Tibial artery (tissue), 4 donors: ENCODE measurements around the gene CCDC182.

Experiments
- DNase-seq, 2 donors: peaks; one replicate each; pipeline ENCODE4 v3.0.0-alpha.2; 2019
- H3K27ac ChIP-seq, 2 donors: fragments of 200-600 bp; sonication (generic) in 1 of 2; 1 replicate in 1 of 2; 2 replicates in 1 of 2; pipeline ENCODE4 v1.5.1; 2018 to 2019; ENCODE audit warnings: mild to moderate bottlenecking in 1 of 2
- H3K27me3 ChIP-seq, 2 donors: fragments of 200-600 bp; sonication (generic) in 1 of 2; one replicate each; pipeline versions ENCODE4 v1.5.1 to v1.6.0; 2016 to 2019
- H3K36me3 ChIP-seq, 3 donors: fragments of 200-600 bp; sonication (generic) in 2 of 3; one replicate each; pipeline ENCODE4 v1.5.1; 2016 to 2019; ENCODE audit warnings: mild to moderate bottlenecking in 2 of 3
- H3K4me1 ChIP-seq, 4 donors: fragments of 200-600 bp; sonication (generic) in 2 of 4; 1 replicate in 3 of 4; 2 replicates in 1 of 4; pipeline ENCODE4 v1.5.1; 2016 to 2019
- H3K4me3 ChIP-seq, 2 donors: fragments of 200-600 bp; sonication (generic) in 1 of 2; 1 replicate in 1 of 2; 2 replicates in 1 of 2; pipeline ENCODE4 v1.5.1; 2018 to 2019; ENCODE audit warnings: mild to moderate bottlenecking in 2 of 2
- H3K9me3 ChIP-seq, 3 donors: fragments of 200-600 bp; sonication (generic) in 1 of 3; one replicate each; pipeline ENCODE4 v1.5.1; 2016 to 2019
- intact Hi-C: fragments of 100-400 bp; cut with DNase I; formaldehyde crosslinking; loops from one replicate; pipeline ENCODE4 v1.15.0; 2023; ENCODE audit warnings: low total_unique reads
- TF ChIP-seq, protein P1 (sequence below), 2 experiments: fragments of 200-600 bp in 1 of 2; fragments of 450-650 bp in 1 of 2; IDR thresholded peaks; one replicate each; pipeline ENCODE4 v1.5.1; 2017 to 2019; ENCODE audit warnings: antibody characterized with exemption in 2 of 2, mild to moderate bottlenecking in 1 of 2, moderate library complexity in 1 of 2

Gene CCDC182

DNA sequence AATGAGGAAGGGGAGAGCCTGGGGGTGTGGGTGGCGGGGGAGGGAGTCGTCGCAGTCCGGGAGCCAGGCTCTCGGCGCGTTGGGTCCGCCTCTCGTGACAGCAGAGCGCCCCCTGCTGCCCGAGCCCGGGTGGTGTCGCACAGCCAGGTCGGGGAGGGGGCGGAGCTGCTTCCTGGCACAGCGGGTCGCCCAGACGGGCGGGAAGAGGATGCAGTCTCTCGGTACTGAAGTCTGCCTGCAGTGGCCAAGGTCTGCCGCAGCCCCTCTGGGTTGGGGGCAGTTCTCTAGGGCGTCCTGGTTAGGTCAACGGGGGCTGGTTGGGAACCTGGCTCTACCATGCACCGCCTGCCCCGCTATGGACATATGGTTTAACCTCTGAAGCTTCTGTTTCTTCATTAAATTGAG, 38.2 kb upstream of the CCDC182 start:
- Histone ChIP-seq H3K4me3 (no peak overlapping the region), H3K27ac (no peak overlapping the region), H3K27me3 (peaks cover 0 to 41% of the 10 kb centered on the region in 2 donors), H3K4me1 (peaks cover 0 to 16% (median 8%) of the 10 kb centered on the region in 4 donors), H3K36me3 (no peaks in the 10 kb centered on the region), H3K9me3 (no peaks in the 10 kb centered on the region)
- intact Hi-C loops = no loop called here
- DNase-seq = peak in 1 of 2 donors; percentile 26
- TF ChIP-seq, protein P1, sequence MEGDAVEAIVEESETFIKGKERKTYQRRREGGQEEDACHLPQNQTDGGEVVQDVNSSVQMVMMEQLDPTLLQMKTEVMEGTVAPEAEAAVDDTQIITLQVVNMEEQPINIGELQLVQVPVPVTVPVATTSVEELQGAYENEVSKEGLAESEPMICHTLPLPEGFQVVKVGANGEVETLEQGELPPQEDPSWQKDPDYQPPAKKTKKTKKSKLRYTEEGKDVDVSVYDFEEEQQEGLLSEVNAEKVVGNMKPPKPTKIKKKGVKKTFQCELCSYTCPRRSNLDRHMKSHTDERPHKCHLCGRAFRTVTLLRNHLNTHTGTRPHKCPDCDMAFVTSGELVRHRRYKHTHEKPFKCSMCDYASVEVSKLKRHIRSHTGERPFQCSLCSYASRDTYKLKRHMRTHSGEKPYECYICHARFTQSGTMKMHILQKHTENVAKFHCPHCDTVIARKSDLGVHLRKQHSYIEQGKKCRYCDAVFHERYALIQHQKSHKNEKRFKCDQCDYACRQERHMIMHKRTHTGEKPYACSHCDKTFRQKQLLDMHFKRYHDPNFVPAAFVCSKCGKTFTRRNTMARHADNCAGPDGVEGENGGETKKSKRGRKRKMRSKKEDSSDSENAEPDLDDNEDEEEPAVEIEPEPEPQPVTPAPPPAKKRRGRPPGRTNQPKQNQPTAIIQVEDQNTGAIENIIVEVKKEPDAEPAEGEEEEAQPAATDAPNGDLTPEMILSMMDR (IDR thresholded peaks at IDR 0.05) = peak; percentile 35 to 60

GRCh38 chr17:57782647-57783337, 37.7 kb upstream of the CCDC182 start:
- DNase-seq = no peak
- intact Hi-C loops = no loop called here
- Histone ChIP-seq H3K27me3 (peaks cover 0 to 40% of the 10 kb centered on the region in 2 donors), H3K4me3 (no peak overlapping the region), H3K27ac (no peak overlapping the region), H3K4me1 (peaks cover 0 to 16% (median 8%) of the 10 kb centered on the region in 4 donors), H3K9me3 (no peaks in the 10 kb centered on the region), H3K36me3 (no peaks in the 10 kb centered on the region)
- TF ChIP-seq, protein P1 (IDR thresholded peaks at IDR 0.05) = no peak

DNA sequence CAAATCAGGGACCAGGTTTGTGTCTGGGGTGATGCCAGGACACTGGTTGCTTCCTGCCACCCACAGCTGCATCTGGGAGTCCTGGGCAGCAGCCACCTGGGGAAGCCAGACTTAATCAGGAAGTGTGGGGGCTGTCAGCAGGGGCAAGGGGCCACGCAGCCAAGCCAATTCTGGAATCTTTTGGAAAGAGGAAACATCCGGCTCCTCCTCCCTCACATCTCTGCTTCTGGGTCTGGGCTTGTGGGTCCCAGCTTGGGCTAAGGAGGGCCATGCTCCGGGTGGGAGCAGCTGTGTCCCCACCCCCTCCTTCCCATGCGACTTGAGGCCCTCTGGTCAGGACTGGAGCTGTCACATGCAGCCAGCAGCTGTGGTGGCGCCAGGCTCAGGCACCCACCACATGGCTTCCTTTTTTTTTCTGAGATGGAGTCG, 37.0 kb upstream of the CCDC182 start:
- TF ChIP-seq, protein P1 (IDR thresholded peaks at IDR 0.05) = no peak
- no peak overlapping the region for H3K4me3 ChIP-seq
- intact Hi-C loops = no loop called here
- H3K27ac ChIP-seq = no peak overlapping the region
- H3K4me1 ChIP-seq = peaks cover 0 to 16% (median 8%) of the 10 kb centered on the region in 4 donors
- no peak for DNase-seq
- H3K36me3 ChIP-seq = no peaks in the 10 kb centered on the region
- no peaks in the 10 kb centered on the region for H3K9me3 ChIP-seq
- H3K27me3 ChIP-seq = peaks cover 0 to 34% of the 10 kb centered on the region in 2 donors

DNA sequence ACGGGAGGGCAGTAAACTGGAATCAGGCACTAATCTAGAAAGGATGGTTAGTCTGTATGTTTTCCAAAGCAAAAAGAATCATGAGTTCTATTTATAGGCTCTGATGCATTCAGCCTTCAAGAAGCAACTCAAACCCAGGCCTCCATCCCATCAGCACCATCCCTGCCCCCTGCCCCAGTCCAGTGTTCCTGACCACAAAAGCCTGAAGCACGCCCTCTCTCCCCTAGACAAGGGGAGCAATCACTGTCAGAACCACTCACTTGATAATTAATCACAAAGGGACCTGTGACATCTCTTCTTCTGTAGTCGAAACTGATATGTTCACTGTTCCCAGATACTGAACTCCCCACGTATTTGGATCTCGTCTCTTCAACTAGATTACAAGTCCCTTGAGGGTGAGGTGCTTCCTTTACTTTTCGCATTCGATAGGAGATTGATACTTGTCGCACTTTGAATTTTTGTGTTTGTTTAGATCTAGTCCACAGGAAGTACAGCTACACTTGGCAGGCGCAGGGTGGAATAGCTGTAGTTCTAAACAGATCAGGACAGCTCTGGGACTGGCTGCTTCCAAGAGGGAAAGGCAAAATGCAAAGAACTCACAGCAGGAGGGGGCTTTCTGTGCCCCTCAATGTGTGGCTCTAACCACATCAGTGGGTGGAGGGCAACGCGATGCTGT, 36.4 kb upstream of the CCDC182 start:
- Histone ChIP-seq H3K4me3 (no peak overlapping the region), H3K27me3 (peaks cover 0 to 31% of the 10 kb centered on the region in 2 donors), H3K4me1 (peaks cover 0 to 16% (median 8%) of the 10 kb centered on the region in 4 donors), H3K36me3 (no peaks in the 10 kb centered on the region), H3K9me3 (no peaks in the 10 kb centered on the region), H3K27ac (no peak overlapping the region)
- intact Hi-C loops = no loop called here
- TF ChIP-seq, protein P1 (IDR thresholded peaks at IDR 0.05) = no peak
- no peak for DNase-seq

GRCh38 chr17:57779706-57780105, 34.6 kb upstream of the CCDC182 start:
- DNase-seq = no peak
- Histone ChIP-seq H3K4me1 (peaks cover 0 to 16% (median 8%) of the 10 kb centered on the region in 4 donors), H3K27me3 (peaks cover 0 to 33% of the 10 kb centered on the region in 2 donors), H3K27ac (no peak overlapping the region), H3K4me3 (no peak overlapping the region), H3K36me3 (no peaks in the 10 kb centered on the region), H3K9me3 (no peaks in the 10 kb centered on the region)
- intact Hi-C loops = no loop called here
- TF ChIP-seq, protein P1 (IDR thresholded peaks at IDR 0.05) = no peak
